ENCODE measurements around the gene PNMT.
"Not testable (repeated sequence)": the region's sequence is repeated elsewhere in the genome, so short reads cannot be mapped to it uniquely, and the experiment has no call there.

Gene PNMT

DNA sequence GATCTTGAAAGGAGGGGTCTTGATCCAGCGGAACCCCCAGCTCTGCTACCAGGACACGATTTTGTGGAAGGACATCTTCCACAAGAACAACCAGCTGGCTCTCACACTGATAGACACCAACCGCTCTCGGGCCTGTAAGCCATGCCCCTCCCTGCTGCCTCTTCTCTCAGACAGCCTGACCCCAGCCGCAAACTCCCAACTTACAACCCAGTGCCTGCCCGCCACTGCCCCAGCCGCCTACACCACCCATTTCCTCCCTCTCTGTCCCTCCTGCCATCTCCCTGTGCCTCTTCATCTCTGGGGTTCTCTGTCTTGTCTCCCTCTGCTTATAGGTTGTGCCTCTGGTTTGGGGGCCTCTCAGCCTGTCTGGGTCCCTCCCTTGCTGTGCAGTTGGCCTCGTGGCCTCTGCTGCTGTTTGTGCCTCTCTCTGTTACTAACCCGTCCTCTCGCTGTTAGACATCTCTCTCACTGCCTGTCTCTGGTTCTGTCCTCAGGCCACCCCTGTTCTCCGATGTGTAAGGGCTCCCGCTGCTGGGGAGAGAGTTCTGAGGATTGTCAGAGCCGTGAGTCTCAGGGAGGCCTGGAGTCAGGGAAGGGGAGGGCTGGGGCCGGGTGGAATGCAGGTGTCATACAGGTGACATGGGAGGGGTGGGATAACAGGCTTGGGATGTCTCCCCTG, 41.2 kb downstream of the PNMT start:
- DNase-seq (ENCODE audit: low read depth in 2 of 2), result no peak

DNA sequence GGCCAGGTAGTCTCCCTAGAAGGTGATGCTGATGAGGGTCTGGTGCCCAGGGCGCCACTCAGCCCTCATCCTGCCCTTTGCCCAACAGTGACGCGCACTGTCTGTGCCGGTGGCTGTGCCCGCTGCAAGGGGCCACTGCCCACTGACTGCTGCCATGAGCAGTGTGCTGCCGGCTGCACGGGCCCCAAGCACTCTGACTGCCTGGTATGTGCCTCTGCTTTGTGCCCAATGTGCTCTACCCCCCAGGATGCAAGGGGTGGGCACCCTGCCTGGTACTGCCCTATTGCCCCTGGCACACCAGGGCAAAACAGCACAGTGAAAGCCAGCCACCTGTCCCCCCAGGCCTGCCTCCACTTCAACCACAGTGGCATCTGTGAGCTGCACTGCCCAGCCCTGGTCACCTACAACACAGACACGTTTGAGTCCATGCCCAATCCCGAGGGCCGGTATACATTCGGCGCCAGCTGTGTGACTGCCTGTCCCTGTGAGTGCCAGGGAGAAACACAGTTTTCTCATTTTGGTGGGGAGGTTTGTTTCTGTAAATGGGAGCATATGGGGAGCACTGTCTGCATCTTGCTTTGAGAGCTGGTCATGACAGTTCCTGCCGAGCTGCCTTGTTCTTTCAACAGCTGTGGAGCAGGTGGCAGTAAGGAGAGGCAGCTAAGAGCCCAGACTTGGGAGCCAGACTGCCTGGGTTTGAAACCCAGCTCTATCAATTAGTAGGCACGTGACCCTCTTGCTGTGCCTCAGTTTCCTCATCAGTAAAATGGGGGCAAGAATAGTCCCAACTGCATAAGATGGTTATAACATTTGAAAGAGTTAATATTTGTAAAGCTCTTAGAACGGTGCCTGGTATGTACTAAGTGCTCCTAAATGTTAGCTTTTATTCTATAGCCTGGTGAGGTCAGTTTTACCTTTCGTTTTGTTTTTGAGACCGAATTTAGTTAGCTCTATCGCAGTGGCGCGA, 42.0 kb downstream of the PNMT start:
- no peak for DNase-seq (ENCODE audit: low read depth in 2 of 2)

DNA sequence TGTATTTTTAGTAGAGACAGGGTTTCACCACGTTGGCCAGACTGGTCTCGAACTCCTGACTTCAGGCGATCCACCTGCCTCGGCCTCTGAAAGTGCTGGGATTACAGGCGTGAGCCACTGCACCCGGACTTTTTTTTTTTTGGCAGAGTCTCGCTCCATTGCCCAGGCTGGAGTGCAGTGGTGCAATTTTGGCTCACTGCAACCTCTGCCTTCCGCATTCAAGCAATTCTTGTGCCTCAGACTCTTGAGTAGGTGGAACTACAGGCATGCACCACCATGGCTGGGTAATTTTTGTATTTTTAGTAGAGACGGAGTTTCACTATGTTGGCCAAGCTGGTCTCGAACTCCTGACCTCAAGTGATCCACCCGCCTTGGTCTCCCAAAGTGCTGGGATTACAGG, 42.8 kb downstream of the PNMT start:
- not testable (repeated sequence) for DNase-seq (ENCODE audit: low read depth in 2 of 2)

DNA sequence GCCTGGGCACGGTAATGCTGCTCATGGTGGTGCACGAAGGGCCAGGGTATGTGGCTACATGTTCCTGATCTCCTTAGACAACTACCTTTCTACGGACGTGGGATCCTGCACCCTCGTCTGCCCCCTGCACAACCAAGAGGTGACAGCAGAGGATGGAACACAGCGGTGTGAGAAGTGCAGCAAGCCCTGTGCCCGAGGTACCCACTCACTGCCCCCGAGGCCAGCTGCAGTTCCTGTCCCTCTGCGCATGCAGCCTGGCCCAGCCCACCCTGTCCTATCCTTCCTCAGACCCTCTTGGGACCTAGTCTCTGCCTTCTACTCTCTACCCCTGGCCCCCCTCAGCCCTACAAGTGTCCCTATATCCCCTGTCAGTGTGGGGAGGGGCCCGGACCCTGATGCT, 43.6 kb downstream of the PNMT start:
- DNase-seq (ENCODE audit: low read depth in 2 of 2), result no peak

DNA sequence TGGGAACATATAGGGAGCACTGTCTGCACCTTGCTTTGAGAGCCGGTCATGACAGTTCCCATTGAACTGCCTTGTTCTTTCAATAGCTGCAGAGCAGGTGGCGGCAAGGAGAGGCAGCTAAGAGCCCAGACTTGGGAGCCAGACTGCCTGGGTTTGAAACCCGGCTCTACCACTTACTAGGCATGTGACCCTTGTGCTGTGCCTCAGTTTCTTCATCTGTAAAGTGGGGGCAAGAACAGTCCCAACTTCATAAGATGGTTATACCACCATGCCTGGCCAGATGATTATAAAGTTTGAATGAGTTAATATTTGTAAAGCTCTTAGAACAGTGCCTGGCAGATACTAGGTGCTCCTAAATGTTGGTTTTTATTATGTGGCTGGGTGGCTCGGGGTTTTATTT, 46.0 kb downstream of the PNMT start:
- no peak for DNase-seq (ENCODE audit: low read depth in 2 of 2)

DNA sequence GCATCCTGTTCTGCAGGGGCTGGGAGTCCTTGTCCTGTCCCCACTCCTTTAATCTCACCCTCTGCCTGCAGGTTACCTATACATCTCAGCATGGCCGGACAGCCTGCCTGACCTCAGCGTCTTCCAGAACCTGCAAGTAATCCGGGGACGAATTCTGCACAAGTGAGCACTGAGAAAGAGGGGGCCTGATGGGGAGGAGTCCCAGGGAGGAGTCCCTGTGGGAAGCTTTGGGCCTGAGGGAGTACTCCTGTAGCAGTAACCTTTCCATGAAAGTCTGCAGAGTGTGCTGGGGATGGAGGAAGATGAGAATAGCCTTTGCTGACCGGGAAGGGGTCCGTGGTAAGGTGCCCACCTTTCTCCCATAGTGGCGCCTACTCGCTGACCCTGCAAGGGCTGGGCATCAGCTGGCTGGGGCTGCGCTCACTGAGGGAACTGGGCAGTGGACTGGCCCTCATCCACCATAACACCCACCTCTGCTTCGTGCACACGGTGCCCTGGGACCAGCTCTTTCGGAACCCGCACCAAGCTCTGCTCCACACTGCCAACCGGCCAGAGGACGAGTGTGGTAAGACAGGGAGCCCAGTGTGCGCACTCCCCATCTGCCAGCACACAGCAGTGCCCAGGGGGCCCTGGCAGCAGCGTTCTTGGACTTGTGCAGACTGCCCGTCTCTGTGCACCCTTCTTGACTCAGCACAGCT, 47.3 kb downstream of the PNMT start:
- DNase-seq (ENCODE audit: low read depth in 2 of 2), result no peak

DNA sequence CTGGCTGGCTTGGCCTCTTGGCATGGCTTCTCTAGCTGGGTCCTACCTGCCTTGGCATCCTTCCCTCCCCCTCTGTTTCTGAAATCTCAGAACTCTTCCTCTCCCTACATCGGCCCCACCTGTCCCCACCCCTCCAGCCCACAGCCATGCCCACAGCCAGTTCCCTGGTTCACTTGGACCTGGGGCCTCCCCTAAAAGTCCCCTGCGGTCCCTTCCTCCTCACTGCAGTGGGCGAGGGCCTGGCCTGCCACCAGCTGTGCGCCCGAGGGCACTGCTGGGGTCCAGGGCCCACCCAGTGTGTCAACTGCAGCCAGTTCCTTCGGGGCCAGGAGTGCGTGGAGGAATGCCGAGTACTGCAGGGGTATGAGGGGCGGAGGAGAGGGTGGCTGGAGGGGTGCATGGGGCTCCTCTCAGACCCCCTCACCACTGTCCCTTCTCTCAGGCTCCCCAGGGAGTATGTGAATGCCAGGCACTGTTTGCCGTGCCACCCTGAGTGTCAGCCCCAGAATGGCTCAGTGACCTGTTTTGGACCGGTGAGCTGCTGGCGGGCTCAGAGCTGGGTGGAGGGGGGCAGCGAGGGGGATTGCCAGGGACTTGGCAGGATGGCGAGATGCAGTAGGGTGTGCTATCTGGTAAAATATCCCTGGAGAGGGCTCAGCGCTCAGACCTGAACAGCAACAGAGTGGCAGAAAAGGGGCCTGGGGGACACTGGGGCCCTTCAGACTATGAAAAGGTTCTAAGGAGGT, 48.0 kb downstream of the PNMT start:
- DNase-seq (ENCODE audit: low read depth in 2 of 2), result no peak

DNA sequence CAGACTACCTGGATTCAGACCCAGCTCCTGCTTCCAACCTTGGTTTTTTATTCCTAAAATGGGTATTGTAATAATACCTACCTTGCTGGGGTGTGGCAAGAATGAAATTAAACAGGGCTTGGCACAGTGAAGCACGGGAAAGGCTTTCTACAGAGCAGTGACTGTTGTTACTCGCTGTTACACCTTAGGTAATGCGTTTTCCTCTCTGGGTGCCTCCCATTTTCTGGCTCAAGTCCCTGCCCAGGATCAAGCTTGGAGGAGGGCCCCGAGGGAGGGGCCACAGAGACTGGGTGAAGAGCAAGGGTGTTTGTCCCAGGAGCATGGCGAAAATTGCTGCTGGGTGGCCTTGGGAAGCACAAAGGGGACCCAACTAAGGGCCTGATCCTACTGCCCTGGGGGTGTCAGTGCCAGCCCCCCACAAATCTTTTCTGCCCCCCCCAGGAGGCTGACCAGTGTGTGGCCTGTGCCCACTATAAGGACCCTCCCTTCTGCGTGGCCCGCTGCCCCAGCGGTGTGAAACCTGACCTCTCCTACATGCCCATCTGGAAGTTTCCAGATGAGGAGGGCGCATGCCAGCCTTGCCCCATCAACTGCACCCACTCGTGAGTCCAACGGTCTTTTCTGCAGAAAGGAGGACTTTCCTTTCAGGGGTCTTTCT, 48.8 kb downstream of the PNMT start:
- DNase-seq (ENCODE audit: low read depth in 2 of 2), result no peak

DNA sequence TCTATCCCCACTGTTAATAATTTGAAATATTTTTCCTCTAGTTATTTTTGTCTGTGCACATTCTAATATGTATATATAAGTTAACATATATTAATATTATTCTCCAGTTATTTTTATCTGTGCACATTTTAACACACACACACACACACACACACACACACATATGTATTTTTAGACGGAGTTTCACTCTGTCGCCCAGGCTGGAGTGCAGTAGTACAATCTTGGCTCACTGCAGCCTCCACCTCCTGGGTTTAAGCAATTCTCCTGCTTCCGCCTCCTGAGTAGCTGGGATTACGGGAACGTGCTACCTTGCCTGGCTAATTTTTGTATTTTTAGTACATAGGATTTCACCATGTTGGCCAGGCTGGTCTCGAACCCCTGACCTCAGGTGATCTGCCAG, 49.4 kb downstream of the PNMT start:
- DNase-seq (ENCODE audit: low read depth in 2 of 2), result no peak

DNA sequence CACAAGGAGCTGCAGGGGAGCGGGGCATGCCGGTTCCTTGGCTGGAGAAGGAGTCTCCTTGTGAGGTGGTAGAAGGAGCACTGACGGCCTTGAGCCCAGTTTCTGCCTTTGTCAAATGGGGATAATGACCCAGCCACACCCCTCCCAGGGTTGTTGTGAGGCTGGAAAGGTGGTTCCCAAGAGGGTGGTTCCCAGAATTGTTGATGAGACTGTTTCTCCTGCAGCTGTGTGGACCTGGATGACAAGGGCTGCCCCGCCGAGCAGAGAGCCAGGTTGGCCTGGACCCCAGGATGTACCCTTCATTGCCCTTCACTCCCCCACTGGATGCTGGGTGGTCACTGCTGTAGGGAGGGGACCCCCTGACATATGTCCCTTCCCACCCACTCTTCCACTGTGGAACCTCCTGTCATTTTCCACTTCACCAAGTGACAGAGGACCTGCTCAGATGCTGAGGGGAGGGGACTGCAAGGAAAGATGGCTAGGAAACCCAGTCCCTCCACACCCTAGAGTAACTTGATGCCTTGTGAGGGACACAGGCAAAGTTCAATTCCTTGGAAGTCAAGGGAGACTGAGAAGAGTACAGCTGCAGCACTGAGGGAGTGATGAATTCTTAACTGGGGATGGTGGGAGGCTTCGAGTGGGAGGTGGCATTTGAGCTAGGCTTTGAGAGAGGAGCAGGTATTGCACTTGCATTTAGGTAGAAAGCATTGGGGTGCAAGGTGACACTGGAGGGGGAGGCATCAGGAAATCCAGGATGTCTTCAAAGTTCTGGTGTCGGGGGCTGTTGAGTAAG, 51.5 kb downstream of the PNMT start:
- DNase-seq (ENCODE audit: low read depth in 2 of 2), result no peak

All from stimulated activated CD8-positive, alpha-beta memory T cell treated with anti-CD3 and anti-CD28 coated beads, Interleukin-7, amount 100 ng/mL, for 4 hours (primary cell).